ENCODE measurements around the gene LINGO3.

LINGO3 gene

GRCh38 chr19:2325281-2326046, 17.5 kb upstream of the LINGO3 start:
- no peak for DNase-seq (ENCODE audit: low read depth)
- no peak overlapping the region for H3K4me3 ChIP-seq (ENCODE audit: low read depth, low read length)
- no peak for TF ChIP-seq CTCF (IDR thresholded peaks at IDR 0.05; ENCODE audit: low read depth, low read length, missing control alignments)

GRCh38 chr19:2324220-2324948, 16.4 kb upstream of the LINGO3 start:
- DNase-seq (ENCODE audit: low read depth) = no peak
- no peak overlapping the region for H3K4me3 ChIP-seq (ENCODE audit: low read depth, low read length)
- no peak for TF ChIP-seq CTCF (IDR thresholded peaks at IDR 0.05; ENCODE audit: low read depth, low read length, missing control alignments)

- no peak for DNase-seq (ENCODE audit: low read depth)
- H3K4me3 ChIP-seq (ENCODE audit: low read depth, low read length) = no peak overlapping the region
- TF ChIP-seq CTCF (IDR thresholded peaks at IDR 0.05; ENCODE audit: low read depth, low read length, missing control alignments) = no peak
Measured at GRCh38 chr19:2323707-2324106, 15.8 kb upstream of the LINGO3 start.

GRCh38 chr19:2321565-2322283, 13.8 kb upstream of the LINGO3 start:
- no peak overlapping the region for H3K4me3 ChIP-seq (ENCODE audit: low read depth, low read length)
- TF ChIP-seq CTCF (IDR thresholded peaks at IDR 0.05; ENCODE audit: low read depth, low read length, missing control alignments) = no peak
- DNase-seq (ENCODE audit: low read depth) = no peak

- DNase-seq (ENCODE audit: low read depth) = no peak
- TF ChIP-seq CTCF (IDR thresholded peaks at IDR 0.05; ENCODE audit: low read depth, low read length, missing control alignments) = no peak
- H3K4me3 ChIP-seq (ENCODE audit: low read depth, low read length) = no peak overlapping the region
Measured at GRCh38 chr19:2320939-2321338, 13.0 kb upstream of the LINGO3 start.

GRCh38 chr19:2320049-2320448, 12.1 kb upstream of the LINGO3 start:
- TF ChIP-seq CTCF (IDR thresholded peaks at IDR 0.05; ENCODE audit: low read depth, low read length, missing control alignments) = no peak
- no peak for DNase-seq (ENCODE audit: low read depth)
- no peak overlapping the region for H3K4me3 ChIP-seq (ENCODE audit: low read depth, low read length)

Measured in GM12864 (cell line).